Endometrium (tissue), 2 donors: ENCODE results near the gene GLDC.
"Not testable (repeated sequence)": the region's sequence is repeated elsewhere in the genome, so short reads cannot be mapped to it uniquely, and the experiment has no call there.

Source experiments
- FAIRE-seq: peaks from 2 replicates; lab custom pipeline; 2012; peaks lifted over from hg19 to GRCh38; lab: Jason Lieb, UNC
- donor health status: control.
- donor health status: control.

The GLDC gene

DNA sequence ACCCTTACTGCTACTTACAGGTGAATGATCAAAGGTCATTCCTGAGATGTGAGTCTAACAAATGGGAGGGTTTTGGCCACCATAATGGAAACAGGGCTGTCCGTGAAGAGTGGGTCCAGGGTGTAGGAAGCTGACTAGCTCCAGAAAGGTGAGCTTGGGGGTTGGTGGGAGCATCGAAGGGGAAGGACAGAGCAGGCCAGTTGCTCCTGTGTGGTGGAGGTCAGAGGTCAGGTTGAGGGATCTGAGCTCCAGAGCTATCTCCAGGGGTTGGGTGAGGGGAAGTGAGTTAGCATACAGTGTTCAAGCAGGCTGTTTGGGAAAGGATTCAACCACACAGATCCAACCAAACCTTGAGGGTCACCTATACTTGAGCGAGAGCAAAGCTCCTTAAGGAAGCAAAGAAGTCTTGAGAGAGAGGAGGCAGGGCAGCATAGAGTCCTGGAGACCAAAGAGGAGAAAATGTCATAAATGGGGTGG is 18.7 kb upstream of the GLDC start:
- no peak for FAIRE-seq

DNA sequence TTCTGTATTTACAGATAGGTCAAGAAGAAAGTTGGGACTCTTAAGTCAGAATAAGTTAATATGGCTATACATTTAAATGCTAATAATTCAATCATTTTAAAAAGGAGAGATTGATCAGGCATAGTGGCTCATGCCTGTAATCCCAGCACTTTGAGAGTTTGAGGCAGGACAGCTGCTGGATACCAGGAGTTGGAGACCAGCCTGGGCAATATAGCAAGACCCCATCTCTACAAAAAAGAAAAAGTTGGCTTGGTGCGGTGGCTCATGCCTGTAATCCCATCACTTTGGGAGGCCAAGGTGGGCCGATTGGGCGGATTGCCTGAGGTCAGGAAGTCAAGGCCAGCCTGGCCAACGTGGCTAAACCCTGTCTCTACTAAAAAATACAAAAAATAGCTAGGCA is 15.0 kb upstream of the GLDC start:
- no peak for FAIRE-seq

DNA sequence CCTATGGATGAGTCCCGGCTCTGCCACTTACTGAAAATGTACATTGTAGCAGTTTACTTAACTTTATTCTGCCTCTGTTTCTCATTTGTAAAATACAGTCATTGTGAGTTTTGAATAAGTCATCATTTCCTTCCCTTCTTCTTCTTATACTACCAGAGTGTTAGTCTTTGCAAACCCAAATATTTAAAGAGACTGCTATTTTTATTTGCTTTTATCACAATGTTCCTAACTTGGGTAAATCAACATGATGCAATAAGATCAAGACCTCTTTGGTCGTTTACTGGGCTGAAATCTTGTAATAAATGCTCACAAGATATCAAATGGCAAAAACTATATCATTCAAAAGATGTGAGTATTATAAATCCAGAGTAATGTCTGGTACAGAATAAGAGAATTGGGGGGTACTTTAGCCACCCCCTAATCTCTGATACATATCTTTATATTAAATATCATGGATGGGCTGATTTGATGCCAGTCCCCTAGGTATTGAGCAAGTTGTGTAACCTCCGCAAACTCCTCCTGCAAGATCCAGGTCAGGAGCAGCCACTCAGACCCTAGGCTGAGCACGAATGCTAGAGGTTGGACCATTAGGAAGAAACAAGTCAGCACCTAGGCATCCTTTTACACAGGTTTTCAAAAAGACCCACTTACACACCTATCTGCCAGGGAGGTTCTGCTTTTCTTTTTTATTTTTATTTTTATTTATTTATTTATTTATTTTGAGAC is 13.3 kb upstream of the GLDC start:
- FAIRE-seq, result no peak

DNA sequence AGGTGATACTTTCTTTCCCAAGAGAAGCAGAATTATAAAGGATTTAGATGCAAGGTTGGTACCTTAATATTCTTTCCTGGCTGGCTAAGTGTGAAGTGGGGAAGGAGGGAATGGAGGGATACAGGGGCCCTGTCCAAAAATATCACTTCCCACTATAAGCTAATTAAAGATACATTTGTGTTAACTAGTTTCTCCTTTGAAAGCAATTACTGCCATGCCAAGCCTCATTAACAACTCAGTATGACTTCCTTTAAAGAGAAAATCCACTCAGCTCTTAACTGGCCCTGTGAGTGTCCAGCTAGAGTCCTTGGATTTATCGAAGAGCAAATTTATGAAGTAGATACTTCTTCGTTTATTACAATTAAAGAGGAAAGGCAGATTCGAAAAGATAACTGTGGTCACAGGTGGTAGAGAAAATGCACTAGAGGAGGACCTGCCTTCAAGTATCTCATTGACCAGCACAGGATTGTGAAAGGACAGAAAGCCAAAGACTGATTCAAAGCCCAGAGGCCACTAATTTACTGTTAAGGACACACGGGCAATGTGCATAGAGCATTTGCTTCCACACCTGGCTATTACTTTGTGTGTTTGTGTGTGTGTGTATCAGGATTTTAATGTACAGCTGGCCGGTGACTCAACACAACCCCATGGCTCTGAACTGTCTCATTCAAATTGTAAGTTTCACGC is 11.2 kb upstream of the GLDC start:
- FAIRE-seq, result no peak

DNA sequence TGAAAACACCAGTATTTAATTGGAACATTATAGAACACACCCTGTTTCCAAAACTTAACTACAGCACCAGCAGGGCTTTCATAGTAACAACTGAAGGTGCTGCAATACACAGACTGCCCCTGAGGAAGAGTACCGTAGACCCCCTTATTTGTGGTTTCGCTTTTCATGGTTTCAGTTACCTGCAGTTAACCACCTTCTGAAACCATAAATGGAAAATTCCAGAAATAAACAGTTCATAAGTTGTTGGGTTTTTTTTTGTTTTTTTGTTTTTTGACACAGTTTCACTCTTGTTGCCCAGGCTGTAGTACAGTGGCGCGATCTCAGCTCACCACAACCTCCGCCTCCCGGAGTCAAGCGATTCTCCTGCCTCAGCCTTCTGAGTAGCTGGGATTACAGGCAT is 9.5 kb upstream of the GLDC start:
- no peak for FAIRE-seq

DNA sequence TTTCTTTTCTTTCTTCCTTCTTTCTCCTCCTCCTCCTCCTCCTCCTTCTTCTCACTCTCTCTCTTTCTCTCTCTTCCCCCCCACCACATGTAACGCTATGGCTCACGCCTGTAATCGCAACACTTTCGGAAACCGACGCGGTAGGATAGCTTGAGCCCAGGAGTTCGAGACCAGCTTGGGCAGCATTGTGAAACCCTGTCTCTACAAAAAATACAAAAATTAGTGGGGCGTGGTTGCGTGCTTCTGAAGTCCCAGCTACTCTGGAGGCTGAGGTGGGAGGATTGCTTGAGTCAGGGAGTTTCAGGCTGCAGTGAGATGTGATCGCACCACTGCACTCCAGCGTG is 736 bp upstream of the GLDC start:
- FAIRE-seq, result no peak

DNA sequence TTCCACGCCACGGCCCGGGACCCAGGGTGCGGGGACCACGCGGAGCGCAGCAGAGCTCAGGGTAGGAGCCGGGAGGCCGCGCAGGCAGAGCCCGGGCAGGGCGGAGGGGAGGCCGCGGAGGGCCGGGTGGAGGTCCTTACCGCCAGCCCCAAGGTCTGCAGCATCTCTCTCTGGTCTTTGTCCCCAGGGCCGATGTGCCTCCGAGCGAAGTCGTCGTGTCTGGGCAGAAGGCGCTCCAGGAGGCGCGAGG is 499 bp downstream of the GLDC start:
- FAIRE-seq, result not testable (repeated sequence)

DNA sequence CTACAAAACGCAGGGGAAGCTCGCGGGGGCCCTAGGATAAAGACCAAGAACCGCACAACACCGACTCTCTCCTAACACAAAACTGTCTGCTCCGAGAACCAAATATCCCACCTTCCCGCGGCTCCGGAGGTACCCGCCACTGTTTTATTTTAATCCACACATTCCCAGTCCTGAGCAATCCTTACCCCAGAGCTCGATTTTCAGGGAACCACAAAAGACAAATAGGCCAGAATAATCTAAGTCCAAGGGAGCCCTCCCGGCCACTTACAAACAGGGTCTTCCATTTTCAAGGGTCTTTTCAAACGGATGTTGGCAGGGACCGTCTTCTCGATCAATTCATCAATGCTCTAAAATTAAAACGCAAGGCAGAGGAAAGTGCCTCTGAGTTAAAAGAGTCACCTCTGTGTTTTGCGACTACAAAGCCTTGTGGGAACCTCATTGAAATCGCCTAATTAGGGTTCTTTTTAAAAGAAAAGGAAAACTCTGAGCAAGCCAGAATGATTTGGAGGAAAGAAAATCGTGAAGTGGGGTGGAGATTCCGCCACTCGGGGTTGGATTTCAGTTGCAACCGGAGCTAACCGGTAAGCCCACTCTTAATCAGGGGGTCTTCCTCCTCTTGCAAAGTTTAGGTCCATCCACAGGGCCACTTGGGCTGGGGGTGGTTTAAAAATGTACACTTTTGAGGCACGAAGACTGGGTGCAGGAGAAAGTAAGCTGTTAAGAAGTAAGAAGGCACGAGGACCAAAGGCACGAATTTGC is 1.0 kb downstream of the GLDC start:
- no peak for FAIRE-seq

DNA sequence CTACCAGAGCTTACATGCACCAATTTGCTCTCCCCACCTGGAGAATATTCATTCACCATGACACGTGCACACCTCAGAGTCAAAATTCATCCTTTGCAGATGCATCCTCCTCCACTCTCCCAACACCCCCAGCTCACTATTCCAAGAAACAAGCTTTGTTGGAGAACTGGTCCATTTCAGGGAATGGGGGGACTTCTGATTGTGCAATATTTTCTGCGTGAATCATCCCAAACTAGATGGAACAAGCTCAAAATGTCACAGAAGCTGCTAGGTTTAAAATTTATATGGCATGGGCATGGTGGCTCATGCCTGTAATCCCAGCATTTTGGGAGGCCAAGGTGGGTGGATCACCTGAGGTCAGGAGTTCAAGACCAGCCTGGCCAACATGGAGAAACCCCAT is 3.6 kb downstream of the GLDC start:
- no peak for FAIRE-seq

DNA sequence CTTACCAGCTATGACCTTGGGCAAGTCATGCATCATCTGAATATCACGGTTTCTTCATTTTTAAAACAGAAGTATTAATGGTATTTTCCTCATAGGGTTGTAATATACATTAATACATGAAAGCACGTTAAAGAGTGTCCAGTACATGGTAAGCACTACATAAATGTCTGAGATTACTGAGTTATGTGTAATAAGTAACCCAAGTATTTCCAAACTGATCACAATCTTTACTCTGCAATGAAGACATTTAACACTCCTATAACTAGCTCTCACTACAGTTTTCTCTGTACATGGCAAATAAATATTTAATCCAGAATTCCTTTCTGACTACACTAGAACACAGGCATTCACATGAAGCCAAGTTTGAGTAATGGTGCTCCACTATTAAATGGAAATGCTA is 4.0 kb downstream of the GLDC start:
- no peak for FAIRE-seq

DNA sequence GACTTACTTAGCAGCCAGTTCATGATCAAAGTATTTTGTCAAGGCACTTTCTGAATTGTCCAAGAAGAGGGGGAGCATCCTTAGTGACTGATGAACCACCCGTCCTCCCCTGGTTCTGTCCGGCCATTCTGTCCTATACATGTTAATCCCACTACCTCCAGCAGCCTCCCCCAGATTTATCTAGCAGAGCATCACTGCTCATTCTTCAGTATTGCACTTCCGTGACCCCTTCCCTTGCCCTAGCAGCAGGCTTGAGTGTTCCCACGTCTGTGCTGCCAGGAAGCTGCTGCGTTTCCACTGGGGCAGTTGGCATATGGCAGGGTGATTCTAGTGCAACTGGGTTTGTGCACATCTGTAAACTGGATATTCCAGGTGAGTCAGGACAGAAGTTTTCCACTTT is 4.5 kb downstream of the GLDC start:
- no peak for FAIRE-seq

DNA sequence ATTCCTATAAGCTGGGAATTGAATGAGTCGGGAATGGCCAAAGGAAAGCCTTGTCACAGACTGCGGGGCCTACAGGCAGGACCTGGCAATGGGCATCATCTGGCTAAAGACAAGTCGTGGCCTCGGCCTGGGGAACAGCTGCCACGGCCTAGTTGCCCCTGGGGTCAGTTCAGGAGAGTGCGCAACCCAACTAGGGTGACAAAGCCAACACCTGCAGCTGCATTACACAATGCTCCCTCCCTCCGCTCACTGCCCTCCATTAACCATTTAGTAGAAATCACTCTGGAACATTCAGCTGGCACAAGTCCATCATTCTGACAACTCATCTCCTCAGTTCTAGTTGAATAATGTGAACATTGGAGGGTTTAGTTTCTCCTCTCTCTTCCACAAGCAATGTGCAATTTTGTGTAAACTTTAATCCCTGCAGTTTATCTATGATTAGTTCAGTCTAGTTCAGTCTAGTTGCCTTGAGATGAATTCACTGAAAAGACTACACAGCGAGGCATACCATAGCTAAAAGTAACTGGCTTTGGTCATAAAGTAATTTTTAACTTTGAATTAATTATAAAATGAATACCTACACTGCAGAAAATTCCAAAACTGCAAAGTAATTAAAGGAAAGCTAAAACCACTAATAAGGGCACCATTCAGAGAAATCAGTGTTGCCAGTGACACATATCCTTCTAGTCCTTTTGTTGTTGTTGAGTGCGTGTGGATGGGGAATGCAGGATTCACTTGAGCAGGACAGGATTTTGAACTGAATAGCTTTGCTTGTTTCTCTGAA is 5.1 kb downstream of the GLDC start:
- FAIRE-seq, result no peak

DNA sequence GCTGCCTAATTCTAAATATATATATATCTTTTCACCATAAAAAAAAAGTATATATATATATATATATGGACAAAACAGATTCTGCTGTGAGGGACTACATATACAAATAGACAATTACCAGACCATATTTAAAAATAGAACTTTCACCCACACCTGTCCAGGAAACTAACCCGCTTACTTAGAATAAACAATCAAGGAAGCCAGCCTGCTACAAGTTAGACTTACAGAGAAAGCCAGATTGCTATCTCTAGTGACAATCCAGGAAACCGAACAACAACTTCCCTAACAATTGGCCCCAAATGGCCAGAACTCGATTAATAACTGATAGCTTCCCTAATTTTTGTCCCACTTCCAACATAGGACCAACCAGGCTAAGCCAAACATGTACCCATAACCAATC is 5.9 kb downstream of the GLDC start:
- no peak for FAIRE-seq

DNA sequence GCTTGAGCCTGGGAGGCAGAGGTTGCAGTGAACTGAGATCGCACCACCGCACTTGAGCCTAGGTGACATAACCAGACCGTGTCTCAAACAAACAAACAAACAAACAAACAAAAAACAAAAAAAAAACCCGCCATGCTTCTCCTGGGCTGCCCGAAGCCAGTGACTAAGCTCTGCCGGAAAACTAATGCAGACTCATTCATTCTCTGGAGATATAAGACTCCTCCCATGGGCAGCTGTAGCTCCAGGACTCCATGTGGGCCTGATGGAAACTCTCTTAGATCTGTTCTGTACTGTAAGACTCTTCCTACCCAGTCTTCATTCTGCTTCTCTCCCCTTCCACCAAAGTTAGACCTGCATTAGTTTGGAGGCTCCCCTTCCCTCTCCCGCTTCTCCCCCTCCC is 11.1 kb downstream of the GLDC start:
- no peak for FAIRE-seq

DNA sequence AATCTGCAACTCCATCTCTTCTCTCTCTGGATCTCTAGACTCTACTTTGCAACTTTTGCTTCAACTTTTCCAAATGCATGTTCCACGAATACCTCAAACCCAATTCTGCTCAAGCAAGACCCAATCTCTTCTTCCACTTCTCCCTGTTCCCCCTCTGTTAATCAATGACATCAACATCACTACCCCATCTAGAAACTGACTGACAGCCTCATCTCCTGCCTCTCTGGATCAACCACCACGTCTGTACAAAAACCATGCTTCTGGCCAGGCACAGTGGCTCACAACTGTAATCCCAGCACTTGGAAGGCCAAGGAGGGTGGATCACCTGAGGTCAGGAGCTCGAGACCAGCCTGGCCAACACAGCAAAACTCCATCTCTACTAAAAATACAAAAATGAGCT is 12.2 kb downstream of the GLDC start:
- no peak for FAIRE-seq

DNA sequence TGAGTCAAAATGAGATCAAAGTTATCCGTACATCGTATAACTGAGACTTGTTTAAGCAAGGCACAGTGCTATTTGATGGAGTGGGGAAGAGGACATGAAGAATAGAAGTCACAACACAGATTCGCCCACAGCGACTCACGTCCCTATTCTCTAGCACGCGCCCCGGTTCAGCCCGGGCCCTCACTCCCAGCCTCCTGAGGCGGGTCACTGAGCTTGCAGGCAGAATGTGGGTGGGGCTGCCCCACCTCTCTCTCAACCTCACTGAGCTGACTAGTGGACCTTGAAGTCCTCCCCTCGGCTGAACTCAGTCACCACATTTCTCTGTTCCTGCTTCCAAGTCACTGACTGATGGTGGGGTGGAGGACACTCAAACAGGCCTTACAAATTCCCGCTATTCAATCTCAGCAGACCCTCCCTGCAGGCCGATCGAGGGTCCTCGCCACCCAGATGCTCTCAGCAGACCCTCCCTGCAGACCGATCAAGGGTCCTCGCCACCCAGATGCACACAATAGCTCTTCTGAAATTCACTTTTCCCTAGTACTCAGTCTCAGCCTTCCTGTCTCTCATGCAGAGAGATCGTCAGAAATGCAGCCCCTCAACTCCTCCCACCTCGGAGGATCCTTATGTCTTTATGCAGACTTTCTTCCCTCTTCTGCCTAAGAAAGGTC is 12.9 kb downstream of the GLDC start:
- FAIRE-seq, result no peak

DNA sequence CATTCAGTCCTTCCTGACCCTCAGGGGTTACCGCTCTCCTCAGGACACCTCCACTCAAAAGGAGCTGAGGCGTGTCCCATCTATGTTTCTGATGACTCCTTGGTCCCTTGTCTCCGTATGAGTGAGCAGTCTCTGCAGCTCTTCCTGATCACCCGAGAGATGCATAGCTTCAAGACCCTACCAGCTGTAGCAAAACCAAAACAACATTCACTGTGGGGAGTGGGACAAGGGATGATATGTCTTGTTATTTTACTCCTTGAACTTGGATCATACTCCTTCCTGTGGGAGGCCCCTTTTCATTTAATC is 14.4 kb downstream of the GLDC start:
- no peak for FAIRE-seq

DNA sequence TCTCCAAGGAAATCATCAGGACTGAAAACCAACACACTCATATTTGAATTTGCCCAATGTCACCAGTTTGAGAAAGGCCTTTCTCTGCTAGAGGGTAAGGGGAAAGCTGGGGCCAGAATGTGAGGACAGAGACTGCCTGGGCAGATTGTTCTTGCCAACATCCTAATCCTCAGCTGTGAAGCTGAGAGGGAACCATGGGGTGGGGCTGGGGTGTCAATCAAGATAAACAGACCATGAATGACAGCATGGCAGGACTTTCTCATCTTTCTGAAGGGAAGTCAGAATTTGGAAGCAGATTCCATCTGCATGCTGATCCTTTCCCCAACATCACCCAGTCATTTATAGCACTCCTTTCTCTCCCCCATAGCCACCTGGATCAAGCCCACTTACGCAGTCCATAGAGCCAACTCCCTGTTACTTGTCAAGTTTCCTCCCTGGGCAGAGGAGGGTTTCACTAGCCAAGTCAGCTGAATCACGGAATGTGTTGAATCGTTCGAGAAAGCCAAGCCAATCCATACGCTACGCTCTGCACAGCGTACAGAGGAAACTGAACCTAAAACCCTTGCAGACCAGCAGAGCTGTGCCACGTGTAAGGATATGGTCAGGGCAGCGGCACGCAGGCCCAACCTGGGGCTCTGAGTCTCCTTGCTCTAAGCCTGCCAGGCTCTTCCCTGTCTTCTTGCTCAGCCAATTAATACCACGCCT is 14.9 kb downstream of the GLDC start:
- no peak for FAIRE-seq

DNA sequence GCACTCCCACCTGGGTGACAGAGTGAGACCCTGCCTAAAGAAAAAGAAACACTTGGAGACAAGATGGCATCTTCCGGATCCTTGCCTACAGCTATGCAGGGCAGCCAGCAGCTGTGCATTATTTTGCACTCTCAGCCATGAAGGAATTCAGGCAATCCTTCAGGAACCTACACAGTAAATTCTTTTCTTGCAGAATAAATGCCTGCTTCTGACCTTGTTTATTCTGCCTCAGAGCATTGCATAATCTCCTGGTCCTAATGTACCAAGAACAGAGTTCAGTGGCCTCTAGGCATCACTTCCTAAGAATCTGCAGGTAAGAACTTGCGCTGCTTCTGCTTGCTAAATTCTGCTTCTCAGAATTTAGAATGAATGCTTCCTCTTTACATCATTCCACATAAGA is 16.8 kb downstream of the GLDC start:
- FAIRE-seq, result no peak

DNA sequence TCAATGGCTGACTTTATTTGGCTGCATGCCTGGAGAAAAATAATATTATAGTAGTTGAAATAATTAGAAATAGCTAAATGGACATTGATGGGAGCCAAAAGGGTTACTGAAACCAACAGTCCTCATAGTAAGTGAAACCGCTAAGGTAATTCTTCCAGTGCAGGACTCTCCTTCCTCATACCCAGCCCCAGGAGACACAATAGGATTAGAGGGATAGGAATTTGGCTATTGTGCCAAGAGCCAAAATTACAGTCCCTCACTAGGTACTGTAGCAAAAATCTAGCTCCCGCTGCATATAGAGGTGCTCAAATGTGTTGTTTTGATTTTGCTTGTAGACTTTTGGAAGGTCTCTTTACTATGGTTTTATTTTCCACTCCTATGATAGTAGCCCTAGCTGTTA is 20.2 kb downstream of the GLDC start:
- FAIRE-seq, result no peak

DNA sequence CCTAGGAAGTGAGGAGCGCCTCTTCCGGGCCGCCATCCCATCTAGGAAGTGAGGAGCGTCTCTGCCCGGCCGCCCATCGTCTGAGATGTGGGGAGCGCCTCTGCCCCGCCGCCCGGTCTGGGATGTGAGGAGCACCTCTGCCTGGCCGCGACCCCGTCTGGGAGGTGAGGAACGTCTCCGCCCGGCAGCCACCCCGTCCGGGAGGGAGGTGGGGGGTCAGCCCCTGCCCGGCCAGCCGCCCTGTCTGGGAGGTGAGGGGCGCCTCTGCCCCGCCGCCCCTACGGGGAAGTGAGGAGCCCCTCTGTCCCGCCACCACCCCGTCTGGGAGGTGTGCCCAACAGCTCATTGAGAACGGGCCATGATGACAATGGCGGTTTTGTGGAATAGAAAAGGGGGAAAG is 22.7 kb downstream of the GLDC start:
- FAIRE-seq, result not testable (repeated sequence)

DNA sequence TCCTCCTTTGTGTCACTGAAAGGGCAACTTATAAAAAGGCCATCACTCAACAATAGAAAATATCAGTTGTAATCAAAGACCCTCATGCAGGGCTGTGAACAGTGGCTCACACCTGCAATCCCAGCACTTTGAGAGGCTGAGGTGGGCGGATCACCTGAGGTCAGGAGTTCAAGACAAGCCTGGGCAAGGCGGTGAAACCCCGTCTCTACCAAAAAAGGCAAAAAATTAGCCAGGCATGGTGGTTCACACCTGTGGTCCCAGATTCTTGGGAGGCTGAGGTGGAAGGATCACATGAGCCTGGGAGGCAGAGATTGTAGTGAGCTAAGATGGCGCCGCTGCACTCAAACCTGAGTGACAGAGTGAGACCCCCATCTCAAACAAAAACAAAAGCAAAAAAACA is 24.7 kb downstream of the GLDC start:
- no peak for FAIRE-seq
